B cell (primary cell): Measurements from ENCODE around the gene PARVB.
A peak's percentile ranks its signal among the peaks of the same experiment; 100 is the strongest.

Source experiments
- EZH2 ChIP-seq: IDR thresholded peaks from 2 replicates; pipeline ENCODE4 v1.6.1; 2012; ENCODE audit warnings: borderline replicate concordance, low read depth, mild to moderate bottlenecking, moderate library complexity, low read length; ENCODE audit not compliant: insufficient read depth, poor library complexity, severe bottlenecking
- TF ChIP-seq, protein P1 (sequence below): fragments of 200-600 bp; IDR thresholded peaks from one replicate; pipeline ENCODE4 v1.8.0; 2022; ENCODE audit warnings: antibody characterized with exemption, mild to moderate bottlenecking

DNA sequence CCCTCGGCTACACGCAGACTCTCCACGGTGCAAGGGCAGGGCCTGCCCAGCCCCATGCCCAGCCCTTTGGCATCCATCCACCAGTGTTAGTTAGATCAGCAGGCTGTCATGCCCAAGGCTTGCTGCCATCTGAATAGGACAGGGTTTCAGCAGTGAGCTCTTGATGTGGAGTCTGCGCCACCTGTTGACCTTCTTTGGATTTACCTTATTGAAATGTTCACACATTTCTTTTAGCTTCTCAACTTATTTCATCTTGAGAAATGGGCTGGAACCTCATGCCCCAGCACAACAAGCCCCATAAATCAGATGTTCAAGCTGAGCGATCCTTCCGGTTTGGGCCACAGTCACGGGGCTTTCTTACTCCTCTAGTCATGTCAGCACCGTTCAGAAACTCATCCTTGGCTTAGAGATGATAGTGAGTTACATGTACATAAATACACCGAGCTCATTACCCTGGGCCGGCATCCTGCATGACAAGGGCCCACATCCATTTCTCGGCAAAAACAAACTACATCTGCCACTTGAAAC, 61.7 kb downstream of the PARVB start:
- TF ChIP-seq, protein P1, sequence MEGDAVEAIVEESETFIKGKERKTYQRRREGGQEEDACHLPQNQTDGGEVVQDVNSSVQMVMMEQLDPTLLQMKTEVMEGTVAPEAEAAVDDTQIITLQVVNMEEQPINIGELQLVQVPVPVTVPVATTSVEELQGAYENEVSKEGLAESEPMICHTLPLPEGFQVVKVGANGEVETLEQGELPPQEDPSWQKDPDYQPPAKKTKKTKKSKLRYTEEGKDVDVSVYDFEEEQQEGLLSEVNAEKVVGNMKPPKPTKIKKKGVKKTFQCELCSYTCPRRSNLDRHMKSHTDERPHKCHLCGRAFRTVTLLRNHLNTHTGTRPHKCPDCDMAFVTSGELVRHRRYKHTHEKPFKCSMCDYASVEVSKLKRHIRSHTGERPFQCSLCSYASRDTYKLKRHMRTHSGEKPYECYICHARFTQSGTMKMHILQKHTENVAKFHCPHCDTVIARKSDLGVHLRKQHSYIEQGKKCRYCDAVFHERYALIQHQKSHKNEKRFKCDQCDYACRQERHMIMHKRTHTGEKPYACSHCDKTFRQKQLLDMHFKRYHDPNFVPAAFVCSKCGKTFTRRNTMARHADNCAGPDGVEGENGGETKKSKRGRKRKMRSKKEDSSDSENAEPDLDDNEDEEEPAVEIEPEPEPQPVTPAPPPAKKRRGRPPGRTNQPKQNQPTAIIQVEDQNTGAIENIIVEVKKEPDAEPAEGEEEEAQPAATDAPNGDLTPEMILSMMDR, result peak; percentile 62
- no peak for TF ChIP-seq EZH2
